Adrenal gland (tissue), 12 donors: ENCODE results near the gene CHST8. TPM values are rescaled to one million over a fixed set of nuclear protein-coding genes. Genes with fewer than 3 reads are reported as not detected.

ENCODE experiments used
- DNase-seq, 7 donors: peaks; one replicate each; pipeline ENCODE4 v3.0.0-alpha.2; 2019 to 2020
- H3K27ac ChIP-seq, 5 donors: fragments of 200-600 bp; sonication (generic) in 4 of 5; 1 replicate in 3 of 5; 2 replicates in 2 of 5; pipeline versions ENCODE4 v1.5.1 to v1.8.0; 2016 to 2020; ENCODE audit warnings: mild to moderate bottlenecking in 1 of 5
- H3K27me3 ChIP-seq: fragments of 200-600 bp; 2 replicates; pipeline ENCODE4 v1.8.0; 2021
- H3K36me3 ChIP-seq, 2 donors: fragments of 200-600 bp; replicated peaks in 1 of 2; 1 replicate in 1 of 2; 2 replicates in 1 of 2; pipeline versions ENCODE4 v1.5.1 to v1.8.0; 2018 to 2022
- H3K4me1 ChIP-seq, 2 donors: fragments of 200-600 bp; replicated peaks in 1 of 2; 1 replicate in 1 of 2; 2 replicates in 1 of 2; pipeline versions ENCODE4 v1.5.1 to v1.8.0; 2018 to 2021
- H3K4me3 ChIP-seq, 4 donors: fragments of 200-600 bp; sonication (generic) in 3 of 4; one replicate each; pipeline ENCODE4 v1.5.1; 2016 to 2018
- H3K9me3 ChIP-seq, 3 donors: fragments of 200-600 bp; sonication (generic) in 1 of 3; replicated peaks in 1 of 3; 1 replicate in 2 of 3; 2 replicates in 1 of 3; pipeline versions ENCODE4 v1.5.1 to v1.8.0; 2016 to 2021
- CTCF ChIP-seq, 6 experiments: fragments of 450-650 bp in 4 of 6; fragments of 200-600 bp in 2 of 6; sonication (generic) in 1 of 6; IDR thresholded peaks; 1 replicate in 5 of 6; 2 replicates in 1 of 6; pipeline versions ENCODE4 v1.5.1 to v1.8.0; 2016 to 2021; ENCODE audit warnings: antibody characterized with exemption in 6 of 6, mild to moderate bottlenecking in 2 of 6, moderate library complexity in 1 of 6
- POLR2A ChIP-seq, 2 donors: fragments of 450-650 bp; IDR thresholded peaks; one replicate each; pipeline ENCODE4 v1.6.1; 2017; ENCODE audit warnings: antibody characterized with exemption in 2 of 2, mild to moderate bottlenecking in 2 of 2, moderate library complexity in 1 of 2
- WGBS, 4 donors: extraction: QIAGEN DNeasy Blood & Tissue Kit in 2 of 4; methylation state at CpG; one replicate each; pipeline versions ENCODE4 v1.1.5 to v1.1.7; 2013 to 2017; 5-methylcytosine and 5-hydroxymethylcytosine counted together
- intact Hi-C, 2 donors: fragments of 100-400 bp; cut with DNase I; formaldehyde crosslinking; loops; one replicate each; pipeline versions ENCODE4 v1.14.1 to v1.15.0; 2022 to 2023
- polyA plus RNA-seq, 3 donors: library from polyadenylated mRNA; stranded (reverse); fragments of 200-250 nt in 2 of 3; fragments of 350-450 nt in 1 of 3; fragmentation: Illumina TruSeq in 1 of 3; extraction: RNeasy Lipid Tissue Mini Kit (QIAGEN cat#74804) in 1 of 3; gene quantifications; one replicate each; pipeline ENCODE4 v1.2.3, GENCODE V29; 2013 to 2014
- total RNA-seq, 9 donors: library from RNA; depleted of rRNA in 4 of 9; stranded (reverse); fragments of >200 nt in 4 of 9; fragments of 120-200 nt in 1 of 9; fragmentation: NEBNext Ultra II Directional in 1 of 9; extraction: Animal tissue kit (Norgen Biotek cat#: 25700) in 1 of 9; gene quantifications; one replicate each; pipeline versions ENCODE4 v1.1.0 to v1.2.4, GENCODE V29; 2013 to 2023
- donor health status: healthy with polysubstance abuse.
- donor health status: Bipolar disorder and iron deficiency.
- donor health status: DM: yes; HTN: yes; CAD: no.
- donor health status: DM: no; HTN: no; CAD: no.
- donor health status: DM: no; HTN: no; CAD: no.
- donor health status: DM: yes; HTN: yes; CAD: no.

Gene CHST8
- total and polyA plus RNA-seq, 12 donors, result 0.06 to 1.9 (median 0.61) TPM; not detected in 4

GRCh38 chr19:33752018-33752800 is 130.5 kb downstream of the CHST8 start:
- H3K36me3 ChIP-seq, result no peaks in the 10 kb centered on the region
- H3K4me1 ChIP-seq, result no peaks in the 10 kb centered on the region
- no peaks in the 10 kb centered on the region for H3K9me3 ChIP-seq
- intact Hi-C loops, result no loop called here
- 48 to 65% (median 64%) methylated on average over 21 to 27 of the region's 27 CpGs for WGBS, 4 donors
- TF ChIP-seq CTCF (IDR thresholded peaks at IDR 0.05) (no peak), POLR2A (IDR thresholded peaks at IDR 0.05) (no peak)
- no peak overlapping the region for H3K27ac ChIP-seq
- H3K4me3 ChIP-seq, result no peak overlapping the region
- DNase-seq, result no peak
- no peaks in the 10 kb centered on the region for H3K27me3 ChIP-seq

- no peak overlapping the region for H3K4me3 ChIP-seq
- no peaks in the 10 kb centered on the region for H3K36me3 ChIP-seq
- 74 to 81% (median 78%) methylated on average over 3 to 6 of the region's 6 CpGs for WGBS, 4 donors
- H3K4me1 ChIP-seq, result no peaks in the 10 kb centered on the region
- no peak overlapping the region for H3K27ac ChIP-seq
- intact Hi-C loops, result no loop called here
- H3K9me3 ChIP-seq, result no peaks in the 10 kb centered on the region
- no peak for DNase-seq
- TF ChIP-seq CTCF (IDR thresholded peaks at IDR 0.05), result no peak
- TF ChIP-seq POLR2A (IDR thresholded peaks at IDR 0.05), result no peak
- H3K27me3 ChIP-seq, result no peaks in the 10 kb centered on the region
Observed at GRCh38 chr19:33752945-33753344, 131.2 kb downstream of the CHST8 start.

- DNase-seq, result no peak
- no peak overlapping the region for H3K27ac ChIP-seq
- no peaks in the 10 kb centered on the region for H3K9me3 ChIP-seq
- H3K36me3 ChIP-seq, result no peaks in the 10 kb centered on the region
- 53 to 78% (median 58%) methylated on average over 5 to 7 of the region's 7 CpGs for WGBS, 4 donors
- no peaks in the 10 kb centered on the region for H3K4me1 ChIP-seq
- TF ChIP-seq POLR2A (IDR thresholded peaks at IDR 0.05), result no peak
- TF ChIP-seq CTCF (IDR thresholded peaks at IDR 0.05), result no peak
- H3K4me3 ChIP-seq, result no peak overlapping the region
- H3K27me3 ChIP-seq, result no peaks in the 10 kb centered on the region
- intact Hi-C loops, result no loop called here
Observed at GRCh38 chr19:33754361-33754760, 132.6 kb downstream of the CHST8 start.

- no peak for DNase-seq
- Histone ChIP-seq H3K36me3 (no peaks in the 10 kb centered on the region), H3K9me3 (no peaks in the 10 kb centered on the region), H3K27ac (no peak overlapping the region), H3K27me3 (no peaks in the 10 kb centered on the region), H3K4me3 (no peak overlapping the region), H3K4me1 (no peaks in the 10 kb centered on the region)
- TF ChIP-seq CTCF (IDR thresholded peaks at IDR 0.05), result no peak
- TF ChIP-seq POLR2A (IDR thresholded peaks at IDR 0.05), result no peak
- 43 to 58% (median 48%) methylated on average over 25 to 26 of the region's 26 CpGs for WGBS, 4 donors
- intact Hi-C loops, result no loop called here
Observed at GRCh38 chr19:33755099-33756035, 133.6 kb downstream of the CHST8 start.
